HG03558 (cell line): ENCODE results near the gene APMAP.
"Not testable (repeated sequence)": the region's sequence is repeated elsewhere in the genome, so short reads cannot be mapped to it uniquely, and the experiment has no call there.

ENCODE experiments used
- ATAC-seq: cut with Tn5 transposase; IDR thresholded peaks from one replicate; pipeline ENCODE4 v1.9.1; 2021; ENCODE audit warnings: moderate number of reproducible peaks; ENCODE audit not compliant: unreplicated experiment; ENCODE audit errors: extremely low read depth

The APMAP gene

GRCh38 chr20:24955045-24955444 lies 37.5 kb downstream of the APMAP start:
- ATAC-seq, result peak; percentile 81

GRCh38 chr20:24954566-24954965 lies 38.0 kb downstream of the APMAP start:
- no peak for ATAC-seq

GRCh38 chr20:24954151-24954550 lies 38.4 kb downstream of the APMAP start:
- no peak for ATAC-seq

- ATAC-seq, result no peak
Observed at GRCh38 chr20:24953621-24954133, 38.9 kb downstream of the APMAP start.

- no peak for ATAC-seq
Observed at GRCh38 chr20:24953209-24953575, 39.4 kb downstream of the APMAP start.

- no peak for ATAC-seq
Observed at GRCh38 chr20:24952376-24953208, 40.0 kb downstream of the APMAP start.

GRCh38 chr20:24951536-24952083 lies 40.9 kb downstream of the APMAP start:
- no peak for ATAC-seq

GRCh38 chr20:24950836-24951525 lies 41.6 kb downstream of the APMAP start:
- ATAC-seq, result no peak

- no peak for ATAC-seq
Observed at GRCh38 chr20:24950128-24950835, 42.3 kb downstream of the APMAP start.

- ATAC-seq, result no peak
Observed at GRCh38 chr20:24949756-24950127, 42.8 kb downstream of the APMAP start.

- no peak for ATAC-seq
Observed at GRCh38 chr20:24948939-24949679, 43.4 kb downstream of the APMAP start, which contains the start of gene CST7. CST7 (plus strand) TSS chr20:24949269; CDS start chr20:24949506, 237 bp downstream.

GRCh38 chr20:24948396-24948938 lies 44.1 kb downstream of the APMAP start:
- ATAC-seq, result not testable (repeated sequence)

GRCh38 chr20:24946376-24946775 lies 46.2 kb downstream of the APMAP start:
- ATAC-seq, result not testable (repeated sequence)

- ATAC-seq, result no peak
Observed at GRCh38 chr20:24943731-24944130, 48.8 kb downstream of the APMAP start.

GRCh38 chr20:24943196-24943595 lies 49.4 kb downstream of the APMAP start:
- no peak for ATAC-seq

GRCh38 chr20:24942679-24943078 lies 49.9 kb downstream of the APMAP start:
- ATAC-seq, result no peak

GRCh38 chr20:24939036-24939435 lies 53.5 kb downstream of the APMAP start:
- ATAC-seq, result no peak

GRCh38 chr20:24938498-24938897 lies 54.1 kb downstream of the APMAP start:
- no peak for ATAC-seq

- ATAC-seq, result no peak
Observed at GRCh38 chr20:24937579-24937978, 55.0 kb downstream of the APMAP start.
